RPMI7951 (cell line): ENCODE results near the gene THSD4. TPM values are rescaled to one million over a fixed set of nuclear protein-coding genes. Genes with fewer than 3 reads are reported as not detected.
A peak's percentile ranks its signal among the peaks of the same experiment; 100 is the strongest.

Experiments used
- DNase-seq: peaks from one replicate; pipeline ENCODE4 v3.0.0-alpha.2; 2012; ENCODE audit warnings: low read depth
- total RNA-seq: library from RNA; depleted of rRNA; stranded (reverse); fragments of >200 nt; shearing (Covaris generic); gene quantifications from 2 replicates; pipeline ENCODE4 v1.2.3, GENCODE V29; 2014

THSD4 gene
- total RNA-seq, 1 experiment from 2014 or later = 25.2 TPM

GRCh38 chr15:71686221-71687050 is 571.2 kb downstream of the THSD4 start:
- DNase-seq = peak; percentile 63

- DNase-seq = peak; percentile 53
Measured at GRCh38 chr15:71687902-71688508, 572.7 kb downstream of the THSD4 start.

GRCh38 chr15:71688509-71689094 is 573.3 kb downstream of the THSD4 start:
- no peak for DNase-seq

GRCh38 chr15:71691081-71691457 is 575.8 kb downstream of the THSD4 start:
- DNase-seq = no peak

GRCh38 chr15:71691458-71692417 is 576.5 kb downstream of the THSD4 start:
- DNase-seq = peak; percentile 96

GRCh38 chr15:71697236-71697635 is 582.0 kb downstream of the THSD4 start:
- no peak for DNase-seq

- DNase-seq = no peak
Measured at GRCh38 chr15:71698030-71698429, 582.8 kb downstream of the THSD4 start.

GRCh38 chr15:71698742-71699141 is 583.5 kb downstream of the THSD4 start:
- DNase-seq = no peak

- no peak for DNase-seq
Measured at GRCh38 chr15:71699977-71700376, 584.7 kb downstream of the THSD4 start.

GRCh38 chr15:71701808-71702207 is 586.5 kb downstream of the THSD4 start:
- DNase-seq = no peak

GRCh38 chr15:71702496-71702895 is 587.2 kb downstream of the THSD4 start:
- no peak for DNase-seq

GRCh38 chr15:71705151-71705550 is 589.9 kb downstream of the THSD4 start:
- DNase-seq = peak; percentile 61

GRCh38 chr15:71706461-71707229 is 591.4 kb downstream of the THSD4 start:
- DNase-seq = no peak

- DNase-seq = peak; percentile 86
Measured at GRCh38 chr15:71707230-71708050, 592.2 kb downstream of the THSD4 start.

GRCh38 chr15:71708051-71708429 is 592.8 kb downstream of the THSD4 start:
- DNase-seq = peak; percentile 69

GRCh38 chr15:71708741-71709140 is 593.5 kb downstream of the THSD4 start:
- peak; percentile 54 for DNase-seq

- DNase-seq = peak; percentile 50
Measured at GRCh38 chr15:71709808-71710418, 594.6 kb downstream of the THSD4 start.

- peak; percentile 21 for DNase-seq
Measured at GRCh38 chr15:71712182-71712581, 596.9 kb downstream of the THSD4 start.

GRCh38 chr15:71713191-71713809 is 598.0 kb downstream of the THSD4 start:
- peak; percentile 73 for DNase-seq
